ENCODE results near the gene MC1R.
"Not testable (repeated sequence)": the region's sequence is repeated elsewhere in the genome, so short reads cannot be mapped to it uniquely, and the experiment has no call there.

Gene MC1R

DNA sequence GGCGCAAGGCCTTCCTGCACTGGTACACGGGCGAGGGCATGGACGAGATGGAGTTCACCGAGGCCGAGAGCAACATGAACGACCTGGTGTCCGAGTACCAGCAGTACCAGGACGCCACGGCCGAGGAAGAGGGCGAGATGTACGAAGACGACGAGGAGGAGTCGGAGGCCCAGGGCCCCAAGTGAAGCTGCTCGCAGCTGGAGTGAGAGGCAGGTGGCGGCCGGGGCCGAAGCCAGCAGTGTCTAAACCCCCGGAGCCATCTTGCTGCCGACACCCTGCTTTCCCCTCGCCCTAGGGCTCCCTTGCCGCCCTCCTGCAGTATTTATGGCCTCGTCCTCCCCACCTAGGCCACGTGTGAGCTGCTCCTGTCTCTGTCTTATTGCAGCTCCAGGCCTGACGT is 17.0 kb downstream of the MC1R start:
- not testable (repeated sequence) for FAIRE-seq

DNA sequence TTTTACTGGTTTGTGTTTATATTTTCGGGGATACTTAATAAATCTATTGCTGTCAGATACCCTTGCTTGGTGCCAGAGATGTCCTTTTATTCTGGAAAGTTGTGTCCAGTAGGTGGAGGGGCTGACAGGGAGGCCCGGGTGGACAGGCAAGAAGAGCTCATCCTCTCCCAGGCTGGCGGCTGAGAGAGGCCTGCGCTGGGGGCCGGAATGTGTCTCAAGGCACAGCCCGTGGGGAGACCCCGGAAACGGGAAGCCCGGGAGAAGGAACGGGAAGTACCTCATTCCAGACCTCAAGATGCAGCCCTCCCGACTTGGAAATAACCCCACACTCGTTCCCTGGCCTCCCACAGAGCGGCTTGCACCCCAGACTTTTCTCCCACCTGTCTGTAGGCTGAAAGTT is 17.4 kb downstream of the MC1R start:
- FAIRE-seq = no peak

DNA sequence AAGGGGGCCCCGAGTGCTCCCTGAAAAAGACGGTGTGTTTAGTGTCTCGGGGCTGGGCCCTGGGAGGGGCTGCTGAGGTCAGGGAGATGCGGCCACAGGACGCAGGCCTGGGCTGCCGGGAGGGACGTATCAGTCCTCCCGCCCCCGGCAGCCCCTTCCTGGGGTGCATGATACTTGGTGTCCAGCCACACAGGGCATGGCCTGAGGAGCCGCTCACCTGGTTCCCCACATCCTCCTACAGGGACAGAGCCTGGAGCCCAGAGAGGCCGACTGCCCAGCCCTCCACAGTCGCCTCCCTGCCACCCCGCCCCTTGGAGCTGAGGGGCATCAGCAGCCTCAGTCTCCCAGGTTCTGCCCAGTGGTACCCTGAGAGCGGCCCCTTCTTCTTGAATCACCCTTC is 17.8 kb downstream of the MC1R start:
- no peak for FAIRE-seq

DNA sequence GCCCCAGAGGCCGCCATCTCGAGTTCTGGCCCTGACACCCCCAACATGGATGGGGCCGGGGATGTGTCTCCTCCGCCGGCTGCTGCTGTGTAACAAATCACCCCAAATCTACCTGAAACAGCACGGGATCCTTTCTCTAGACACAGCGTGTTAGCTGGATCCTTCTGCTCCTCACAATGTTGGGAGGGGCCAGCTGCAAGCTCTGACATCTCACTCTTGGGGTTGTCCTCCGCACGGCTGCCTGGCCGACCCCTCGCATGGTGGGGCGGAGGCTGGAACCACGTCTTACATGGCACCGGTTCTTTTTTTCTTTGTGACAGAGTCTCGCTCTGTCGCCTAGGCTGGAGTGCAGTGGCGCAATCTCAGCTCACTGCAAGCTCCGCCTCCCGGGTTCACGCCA is 18.3 kb downstream of the MC1R start:
- no peak for FAIRE-seq

DNA sequence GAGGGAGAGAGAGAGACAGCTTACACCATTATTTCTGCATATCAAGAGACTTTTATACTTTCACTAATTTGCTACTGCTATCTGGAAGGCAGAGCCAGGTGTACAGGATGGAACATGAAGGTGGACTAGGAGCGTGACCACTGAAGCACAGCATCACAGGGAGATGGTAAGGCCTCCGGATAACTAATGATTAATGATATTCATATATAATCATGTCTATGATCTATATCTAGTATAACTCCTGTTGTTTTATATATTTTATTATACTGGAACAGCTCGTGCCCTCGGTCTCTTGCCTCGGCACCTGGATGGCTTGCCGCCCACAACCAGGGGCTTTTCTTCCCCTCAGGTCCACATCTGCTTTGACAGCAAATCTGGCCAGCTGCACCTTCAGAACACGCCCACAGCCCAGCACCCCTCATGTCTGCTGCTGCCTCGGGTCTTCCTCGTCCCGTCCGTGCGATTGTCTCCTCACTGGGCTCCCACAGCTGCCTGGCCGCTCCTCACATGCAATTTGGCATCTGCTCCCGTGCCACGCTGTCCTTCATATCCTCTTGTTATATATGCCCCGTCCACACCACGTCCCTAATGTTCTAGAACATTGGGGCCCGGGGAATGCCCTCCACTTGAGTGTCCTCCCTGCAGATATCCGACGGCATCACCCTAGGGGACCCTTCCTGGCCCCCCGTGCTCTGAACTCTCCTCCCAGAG is 19.7 kb downstream of the MC1R start:
- FAIRE-seq = no peak

DNA sequence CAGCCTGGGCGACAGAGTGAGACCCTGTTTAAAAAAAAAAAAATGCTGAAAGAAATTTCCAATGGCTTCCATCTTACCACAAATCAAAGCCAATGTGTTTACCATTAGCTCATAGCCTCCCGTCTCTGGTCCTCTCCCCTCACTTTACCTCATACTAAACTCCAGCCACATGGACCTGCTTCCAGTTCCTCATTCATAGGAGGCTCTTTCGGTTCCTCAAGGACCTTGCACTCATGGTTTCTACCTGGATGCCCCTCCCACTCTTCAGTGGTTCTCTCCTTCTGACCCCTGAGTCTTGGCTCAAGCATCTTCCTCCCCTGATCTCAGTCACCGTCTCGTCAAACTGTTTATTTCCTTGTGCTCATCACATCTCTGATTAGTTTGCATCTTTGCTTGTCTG is 26.1 kb downstream of the MC1R start:
- FAIRE-seq = no peak

DNA sequence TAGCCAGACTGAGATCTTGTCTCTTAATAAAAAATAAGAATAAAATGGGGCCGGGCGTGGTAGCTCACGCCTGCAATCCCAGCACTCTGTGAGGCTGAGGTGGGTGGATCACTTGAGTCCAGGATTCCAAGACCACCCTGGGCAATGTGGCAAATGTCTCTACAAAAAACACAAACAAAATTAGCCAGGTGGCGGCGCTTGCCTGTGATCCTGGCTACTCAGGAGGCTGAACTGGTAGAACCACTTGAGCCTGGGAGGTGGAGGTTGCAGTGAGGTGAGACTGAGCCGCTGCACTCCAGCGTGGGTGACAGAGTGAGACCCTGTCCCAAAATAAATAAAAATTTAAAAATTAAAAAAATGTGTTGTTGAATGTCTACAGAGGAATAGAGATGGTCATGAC is 27.0 kb downstream of the MC1R start:
- FAIRE-seq = no peak

DNA sequence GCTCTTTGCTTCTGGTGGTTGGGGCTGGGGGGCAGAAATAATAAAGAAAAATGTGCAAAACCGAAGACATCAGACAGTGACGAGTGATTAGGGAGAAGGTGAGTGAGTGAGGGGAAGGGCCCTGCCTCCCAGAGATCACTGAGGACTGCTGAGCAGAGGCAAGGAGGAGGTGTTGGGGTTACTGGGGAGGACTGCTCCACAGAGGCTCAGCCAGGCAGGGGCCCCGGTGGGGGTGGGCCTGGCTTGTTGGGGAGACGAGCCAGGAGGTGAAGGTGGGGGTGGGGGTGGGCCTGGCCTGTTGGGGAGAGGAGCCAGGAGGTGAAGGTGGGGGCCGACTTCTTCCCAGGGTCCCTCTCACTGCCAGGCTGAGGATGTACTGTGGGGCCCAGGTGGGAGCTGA is 27.9 kb downstream of the MC1R start:
- no peak for FAIRE-seq

DNA sequence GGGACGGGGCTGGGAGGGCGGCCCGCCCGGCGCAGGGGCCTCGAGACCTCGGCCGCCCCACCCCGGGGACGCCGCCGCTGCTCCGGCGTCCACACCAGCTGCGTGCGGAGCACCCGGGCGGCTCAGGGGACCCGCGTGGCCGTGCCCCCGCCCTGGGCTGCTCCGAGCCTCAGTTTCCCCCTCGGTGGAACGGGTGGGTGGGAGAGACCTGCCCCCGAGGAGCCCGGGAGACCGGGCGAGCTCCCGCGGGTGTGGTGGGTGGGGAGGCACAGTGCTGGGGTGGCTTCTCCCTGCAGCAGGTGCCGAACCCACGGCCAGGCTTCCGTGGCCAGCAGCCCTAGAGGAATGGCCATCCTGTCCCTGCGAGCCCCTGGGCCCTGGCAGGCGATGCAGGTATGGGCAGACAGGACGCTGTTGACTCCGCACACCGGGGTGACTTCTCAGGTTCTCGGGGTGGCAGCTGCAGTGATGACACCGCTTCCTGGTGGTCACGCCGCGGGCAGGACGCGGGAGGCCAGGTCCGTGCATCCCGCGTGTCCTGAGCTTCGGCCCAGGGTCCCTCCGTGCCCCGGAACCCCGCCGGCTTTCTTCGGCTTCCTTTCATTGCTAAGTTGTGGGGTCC is 30.6 kb downstream of the MC1R start:
- no peak for FAIRE-seq

DNA sequence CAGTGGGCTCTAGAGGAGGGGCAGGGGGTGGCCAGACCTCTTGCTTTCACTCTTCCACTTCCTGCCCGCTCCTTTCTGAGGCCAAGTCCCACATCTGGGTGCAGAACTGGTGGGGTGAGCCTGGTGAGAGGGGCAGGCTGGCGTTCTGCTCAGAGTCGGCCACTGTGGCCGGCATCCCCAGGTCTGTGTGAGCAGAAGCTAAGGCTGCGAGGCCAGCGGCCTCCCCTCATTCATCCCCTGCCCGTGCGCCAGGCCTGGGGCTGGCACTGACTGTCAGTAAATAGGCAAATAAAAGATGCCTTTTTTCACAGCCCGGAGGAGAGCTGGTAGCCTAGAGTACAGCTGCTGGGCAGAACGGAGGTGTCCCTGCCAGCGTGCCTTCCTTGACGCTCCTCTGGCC is 31.1 kb downstream of the MC1R start:
- FAIRE-seq = no peak

DNA sequence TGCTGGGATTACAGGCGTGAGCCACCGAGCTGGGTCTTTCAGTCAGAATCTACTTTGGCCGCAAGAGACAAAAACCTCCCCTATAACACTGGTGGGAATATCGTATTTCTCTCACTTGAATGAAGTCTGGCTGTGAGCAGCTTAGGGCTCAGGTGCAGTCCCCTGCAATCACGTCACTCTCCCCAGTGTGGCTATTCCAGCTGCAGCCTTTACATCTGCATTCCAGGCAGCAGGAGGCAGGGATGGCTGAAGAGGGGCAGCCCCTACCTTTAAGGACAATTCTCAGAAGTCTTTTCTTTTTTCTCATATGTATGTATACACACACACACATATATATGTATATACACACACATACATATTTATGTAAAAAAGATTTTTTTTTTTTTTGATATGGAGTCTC is 32.8 kb downstream of the MC1R start:
- no peak for FAIRE-seq

DNA sequence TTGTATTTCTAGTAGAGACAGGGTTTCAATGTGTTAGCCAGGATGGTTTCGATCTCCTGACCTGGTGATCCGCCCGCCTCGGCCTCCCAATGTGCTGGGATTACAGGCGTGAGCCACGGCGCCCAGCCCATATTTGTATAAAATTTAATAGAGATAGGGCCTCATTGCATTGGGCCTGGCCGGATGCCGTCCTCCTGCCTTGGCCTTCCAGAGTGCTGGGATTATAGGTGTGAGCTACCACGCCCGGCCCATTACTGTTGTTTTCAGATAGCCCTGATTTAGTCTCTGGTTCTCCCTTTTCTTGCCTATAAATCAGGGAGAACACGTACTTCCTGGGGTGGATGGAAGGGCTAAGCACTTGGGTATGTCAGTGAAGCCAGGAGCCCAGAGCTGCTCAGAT is 33.4 kb downstream of the MC1R start:
- FAIRE-seq = no peak

DNA sequence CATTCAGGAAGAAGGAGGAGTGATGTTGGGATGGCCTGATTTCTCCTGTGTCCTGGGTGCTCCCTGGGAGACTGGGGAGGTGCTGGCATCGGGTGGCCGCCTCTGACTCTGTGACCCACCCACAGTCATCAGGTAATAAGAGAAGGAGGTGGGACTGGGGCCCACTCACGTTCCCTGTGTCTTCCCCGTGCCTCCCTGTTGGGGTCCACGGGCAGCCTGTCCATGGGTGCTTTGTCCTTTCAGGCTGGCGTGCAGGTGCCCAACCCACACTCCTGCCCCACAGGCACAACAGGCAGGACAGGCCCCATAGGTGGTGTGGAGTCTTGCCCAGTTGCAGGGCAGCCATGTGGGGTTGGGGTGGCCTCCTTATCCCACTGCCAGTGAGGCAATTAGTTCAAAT is 33.9 kb downstream of the MC1R start:
- FAIRE-seq = no peak

DNA sequence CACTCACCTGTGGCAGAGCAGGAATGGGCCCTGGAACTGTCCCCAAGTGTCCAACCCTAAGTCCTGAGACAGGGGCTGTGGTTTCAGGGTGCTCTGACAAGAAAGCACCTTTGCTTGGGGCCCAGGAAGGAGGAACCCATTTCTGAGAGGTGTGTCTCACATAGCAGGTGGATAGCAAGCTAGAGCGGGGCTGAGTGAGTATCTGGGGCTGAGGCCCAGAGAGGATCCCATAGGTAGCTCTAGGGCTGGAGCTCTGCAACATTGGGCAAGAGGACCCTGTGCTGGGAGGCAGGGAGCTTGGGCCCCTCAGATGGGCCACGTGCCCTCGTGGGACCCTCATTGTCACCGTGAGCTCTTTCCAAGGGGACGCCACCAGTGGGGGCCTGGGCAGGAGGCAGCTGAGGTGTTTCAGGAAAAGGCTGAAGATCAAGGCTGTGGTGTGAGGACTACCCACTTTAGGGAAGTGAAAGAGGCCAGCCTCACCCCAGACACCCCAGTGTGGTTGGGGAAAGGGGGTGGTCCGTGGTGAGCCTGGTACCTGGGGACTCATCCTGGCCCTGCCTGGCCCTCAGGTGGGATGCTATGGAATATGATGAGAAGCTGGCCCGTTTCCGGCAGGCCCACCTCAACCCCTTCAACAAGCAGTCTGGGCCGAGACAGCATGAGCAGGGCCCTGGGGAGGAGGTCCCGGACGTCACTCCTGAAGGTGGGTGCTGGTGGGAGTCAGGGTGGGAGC is 35.2 kb downstream of the MC1R start:
- FAIRE-seq = no peak

DNA sequence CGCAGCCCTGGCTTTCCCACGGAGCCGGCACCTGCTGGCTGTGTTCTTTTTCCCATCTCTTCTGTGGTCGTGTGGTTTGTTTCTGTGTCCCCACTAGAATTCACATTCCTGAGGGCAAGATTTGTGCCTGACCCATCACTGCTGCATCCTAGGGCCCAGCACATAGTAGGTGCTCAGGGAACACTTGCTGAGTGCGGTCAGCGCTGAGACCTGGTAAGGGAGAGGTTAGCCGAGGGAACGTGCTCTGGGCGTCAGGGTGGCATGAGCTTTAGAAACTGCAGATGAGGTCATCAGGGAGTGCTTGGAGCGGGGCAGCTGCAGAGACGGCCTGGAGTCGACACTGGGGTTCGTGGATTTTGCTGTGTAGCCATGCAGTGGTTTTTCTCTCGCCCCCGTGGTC is 35.8 kb downstream of the MC1R start:
- FAIRE-seq = no peak

DNA sequence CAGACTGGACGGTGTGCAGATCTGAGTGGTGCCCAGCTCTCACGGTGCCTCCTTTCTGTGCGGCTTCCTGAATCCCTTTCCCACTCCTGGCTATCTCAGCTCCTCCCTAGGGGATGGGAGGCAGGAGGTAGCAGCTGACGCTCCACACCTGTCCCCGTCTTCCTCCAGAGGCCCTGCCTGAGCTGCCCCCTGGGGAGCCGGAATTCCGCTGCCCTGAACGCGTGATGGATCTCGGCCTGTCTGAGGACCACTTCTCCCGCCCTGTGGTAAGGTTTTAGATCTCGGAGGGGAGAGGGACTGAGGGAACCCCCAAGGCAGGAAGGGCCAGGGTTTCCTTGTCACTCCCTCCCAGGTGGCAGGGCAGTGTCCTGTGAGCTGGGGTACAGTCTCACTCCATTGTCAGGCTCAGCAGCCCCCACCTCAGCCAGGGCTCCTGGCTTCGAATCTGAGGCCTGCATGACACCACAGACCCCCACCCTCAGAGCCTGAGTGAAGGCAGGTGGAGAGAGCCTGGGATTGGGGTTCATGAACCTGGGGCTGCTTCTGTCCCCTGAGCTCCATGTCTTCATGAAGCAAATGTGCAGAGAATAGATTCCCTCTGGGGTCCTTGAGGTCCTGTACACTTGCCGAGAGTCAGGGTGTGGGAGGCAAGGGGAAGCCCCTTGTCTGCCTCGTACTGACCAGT is 36.5 kb downstream of the MC1R start:
- no peak for FAIRE-seq

DNA sequence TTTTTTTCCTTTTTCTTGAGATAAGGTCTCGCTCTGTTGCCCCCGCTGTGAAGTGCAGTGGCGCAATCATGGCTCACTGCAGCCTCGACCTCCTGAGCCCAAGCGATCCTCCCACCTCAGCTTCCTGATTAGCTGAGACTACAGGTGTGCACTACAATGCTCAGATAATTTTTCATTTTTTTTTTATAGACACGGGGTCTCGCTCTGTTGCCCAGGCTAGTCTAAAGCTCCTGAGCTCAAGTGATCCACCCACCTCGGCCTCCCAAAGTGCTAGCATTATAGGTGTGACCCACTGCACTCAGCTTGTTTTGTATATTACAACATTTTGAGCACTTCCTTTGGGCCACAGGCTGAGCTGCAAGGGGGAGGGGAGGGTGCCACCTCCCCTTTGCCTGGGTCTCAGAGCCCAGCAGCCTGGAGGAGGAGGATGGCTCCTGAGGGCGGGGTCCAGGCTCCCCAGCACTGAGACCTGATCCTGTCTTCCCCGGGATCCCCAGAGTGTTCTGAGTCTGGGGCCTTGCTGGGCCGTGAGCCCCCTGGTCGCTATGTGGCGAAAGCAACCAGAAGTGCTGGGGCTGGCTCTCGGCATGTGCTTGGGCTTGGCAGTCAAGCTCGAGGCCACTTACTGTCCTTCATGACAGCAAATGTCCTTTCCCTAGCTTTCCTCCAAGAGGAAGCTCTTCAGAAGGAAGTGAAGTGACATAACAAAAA is 38.0 kb downstream of the MC1R start:
- no peak for FAIRE-seq

DNA sequence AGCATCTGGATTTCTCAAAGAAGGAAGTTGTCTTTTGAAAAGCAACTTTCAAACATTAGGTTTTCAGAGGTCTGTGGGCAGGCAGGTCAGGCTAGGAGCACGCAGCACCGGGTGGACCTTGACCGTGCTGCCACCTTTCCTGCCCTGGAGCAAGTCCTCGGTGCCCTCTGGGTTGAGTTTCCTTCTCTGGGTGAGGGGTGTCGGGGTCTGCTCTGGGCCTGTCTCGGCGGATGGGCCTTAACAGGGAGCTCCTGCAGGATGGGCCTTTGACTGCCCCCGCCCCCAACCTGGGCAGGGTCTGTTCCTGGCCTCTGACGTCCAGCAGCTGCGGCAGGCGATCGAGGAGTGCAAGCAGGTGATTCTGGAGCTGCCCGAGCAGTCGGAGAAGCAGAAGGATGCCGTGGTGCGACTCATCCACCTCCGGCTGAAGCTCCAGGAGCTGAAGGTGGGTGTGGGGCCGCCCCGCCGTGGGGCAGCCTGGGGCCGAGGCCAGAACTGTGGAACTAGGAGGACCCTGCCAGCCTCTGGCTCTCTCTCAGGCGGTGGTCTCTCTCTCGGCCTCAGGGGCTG is 38.6 kb downstream of the MC1R start:
- FAIRE-seq = no peak

DNA sequence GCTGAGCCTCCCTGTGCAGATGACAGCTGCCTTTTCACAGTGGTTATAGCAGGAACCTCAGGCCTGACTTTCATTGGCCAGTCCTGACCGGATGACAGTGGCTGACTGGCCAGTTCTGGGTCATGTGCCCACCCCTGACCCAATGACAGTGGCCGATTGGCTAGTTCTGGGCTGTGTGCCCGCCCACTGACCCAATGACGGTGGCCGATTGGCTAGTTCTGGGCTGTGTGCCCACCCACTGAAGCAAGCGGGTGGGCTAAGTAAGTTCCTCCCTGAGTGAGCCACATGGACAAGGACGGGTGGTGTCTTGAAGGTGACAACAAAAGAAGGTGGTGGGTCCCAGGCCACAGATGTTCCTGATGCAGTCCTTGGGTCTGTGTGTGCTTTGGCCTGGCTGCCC is 39.4 kb downstream of the MC1R start:
- FAIRE-seq = no peak

DNA sequence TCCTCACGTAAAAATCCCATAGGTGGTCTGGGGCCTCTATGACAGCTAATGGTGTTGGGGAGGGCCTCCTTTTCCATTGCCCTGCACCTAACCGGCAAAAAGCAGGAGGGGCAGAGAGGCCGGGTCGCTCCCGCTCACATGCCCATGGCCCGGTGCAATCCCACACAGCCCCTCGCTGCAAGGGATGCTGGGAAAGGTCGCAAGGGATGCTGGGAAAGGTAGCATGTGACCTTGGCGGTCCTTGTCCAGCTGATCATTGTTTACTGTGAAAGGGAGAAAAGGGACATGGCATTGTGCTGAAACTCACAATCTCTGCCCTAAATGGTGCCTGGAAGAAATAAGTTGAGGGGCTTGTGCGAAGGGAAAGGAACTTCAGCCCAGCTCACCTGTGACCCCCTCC is 39.9 kb downstream of the MC1R start:
- no peak for FAIRE-seq

DNA sequence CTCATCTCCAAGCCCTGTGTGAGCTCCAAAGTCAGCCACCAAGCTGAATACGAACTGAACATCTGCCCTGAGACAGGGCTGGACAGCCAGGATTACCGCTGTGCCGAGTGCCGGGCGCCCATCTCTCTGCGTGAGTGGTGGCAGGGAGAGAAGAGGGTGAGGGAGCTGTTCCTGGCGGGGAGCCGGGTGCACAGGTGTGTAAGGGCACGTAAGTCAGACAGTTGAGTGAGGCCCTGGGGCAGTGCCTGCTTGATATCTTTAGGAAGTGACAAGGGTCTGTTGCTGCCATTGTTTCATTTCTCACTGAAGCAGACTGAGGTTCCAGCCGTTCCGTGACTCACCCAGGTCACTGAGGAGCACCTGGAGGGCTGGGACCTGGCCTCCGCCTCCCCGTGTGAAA is 42.3 kb downstream of the MC1R start:
- FAIRE-seq = no peak

DNA sequence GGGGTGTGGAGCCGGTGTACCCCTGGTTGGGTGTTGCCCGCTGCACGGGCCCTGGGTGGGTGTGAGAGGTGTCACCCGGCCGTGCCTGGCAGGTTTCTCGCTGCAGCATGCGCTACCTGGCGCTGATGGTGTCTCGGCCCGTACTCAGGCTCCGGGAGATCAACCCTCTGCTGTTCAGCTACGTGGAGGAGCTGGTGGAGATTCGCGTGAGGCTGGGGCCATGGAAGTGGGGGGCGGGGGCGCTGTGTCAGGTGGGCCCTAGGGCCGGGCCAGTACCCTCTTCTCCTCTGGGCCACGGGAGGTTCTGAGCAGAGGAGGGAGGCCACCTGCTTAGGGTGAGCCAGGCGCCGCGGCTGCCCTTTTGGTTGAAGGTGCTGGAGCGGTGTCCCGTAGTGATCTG is 43.3 kb downstream of the MC1R start:
- FAIRE-seq = no peak

Data from colon (tissue), 2 donors.